HG03571 (cell line): ENCODE data around the gene GGTLC2.

Experiments
- ATAC-seq: cut with Tn5 transposase; IDR thresholded peaks from one replicate; pipeline ENCODE4 v1.9.1; 2021; ENCODE audit not compliant: unreplicated experiment

GGTLC2 gene

DNA sequence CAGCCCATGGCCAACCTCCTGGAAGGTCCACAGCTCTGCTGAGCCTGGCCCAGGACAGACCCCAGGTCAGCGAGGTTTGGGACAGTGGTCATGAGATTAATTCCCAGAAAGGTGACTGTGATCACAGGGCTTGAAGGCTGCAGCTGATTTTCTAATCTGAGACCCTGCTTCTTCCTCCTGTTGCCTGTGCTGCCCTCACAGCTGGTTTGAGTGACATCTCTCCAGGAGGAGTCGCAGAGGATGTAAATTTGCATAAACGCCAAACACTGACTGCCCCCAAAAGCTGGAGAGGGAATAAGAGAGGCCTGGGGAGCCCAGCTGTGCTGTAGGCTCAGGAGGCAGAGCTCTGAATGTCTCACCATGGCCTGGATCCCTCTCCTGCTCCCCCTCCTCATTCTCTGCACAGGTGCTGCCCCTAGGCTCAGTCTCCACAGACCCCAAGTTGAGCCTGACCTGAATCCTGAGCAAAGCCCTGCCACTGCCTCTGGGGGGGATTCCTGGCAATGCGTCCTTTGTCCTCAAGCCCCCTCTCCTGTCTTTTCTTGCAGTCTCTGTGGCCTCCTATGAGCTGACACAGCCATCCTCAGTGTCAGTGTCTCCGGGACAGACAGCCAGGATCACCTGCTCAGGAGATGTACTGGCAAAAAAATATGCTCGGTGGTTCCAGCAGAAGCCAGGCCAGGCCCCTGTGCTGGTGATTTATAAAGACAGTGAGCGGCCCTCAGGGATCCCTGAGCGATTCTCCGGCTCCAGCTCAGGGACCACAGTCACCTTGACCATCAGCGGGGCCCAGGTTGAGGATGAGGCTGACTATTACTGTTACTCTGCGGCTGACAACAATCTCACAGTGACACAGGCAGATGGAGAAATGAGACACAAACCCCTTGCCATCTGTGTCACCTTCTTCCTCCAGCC, 23.8 kb downstream of the GGTLC2 start:
- ATAC-seq = no peak

DNA sequence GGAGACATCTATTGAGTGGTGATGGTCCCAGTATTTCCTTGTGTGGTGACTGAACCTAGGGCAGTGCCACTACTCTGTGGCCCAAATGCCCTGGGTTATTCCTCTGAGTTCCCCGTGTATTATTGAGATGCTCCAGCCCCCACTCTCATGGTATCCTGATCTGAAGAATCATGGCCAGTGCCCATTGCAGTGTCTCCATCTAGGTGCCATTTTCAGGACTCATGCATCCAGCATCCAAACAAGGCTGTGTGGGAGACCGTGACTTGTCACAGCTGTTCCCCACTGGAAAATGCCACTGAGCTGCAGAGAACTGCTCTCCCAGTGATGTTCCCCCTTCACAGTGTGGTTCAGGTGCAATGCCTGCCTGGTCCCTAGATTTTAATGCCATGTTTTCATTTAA, 24.7 kb downstream of the GGTLC2 start:
- no peak for ATAC-seq

DNA sequence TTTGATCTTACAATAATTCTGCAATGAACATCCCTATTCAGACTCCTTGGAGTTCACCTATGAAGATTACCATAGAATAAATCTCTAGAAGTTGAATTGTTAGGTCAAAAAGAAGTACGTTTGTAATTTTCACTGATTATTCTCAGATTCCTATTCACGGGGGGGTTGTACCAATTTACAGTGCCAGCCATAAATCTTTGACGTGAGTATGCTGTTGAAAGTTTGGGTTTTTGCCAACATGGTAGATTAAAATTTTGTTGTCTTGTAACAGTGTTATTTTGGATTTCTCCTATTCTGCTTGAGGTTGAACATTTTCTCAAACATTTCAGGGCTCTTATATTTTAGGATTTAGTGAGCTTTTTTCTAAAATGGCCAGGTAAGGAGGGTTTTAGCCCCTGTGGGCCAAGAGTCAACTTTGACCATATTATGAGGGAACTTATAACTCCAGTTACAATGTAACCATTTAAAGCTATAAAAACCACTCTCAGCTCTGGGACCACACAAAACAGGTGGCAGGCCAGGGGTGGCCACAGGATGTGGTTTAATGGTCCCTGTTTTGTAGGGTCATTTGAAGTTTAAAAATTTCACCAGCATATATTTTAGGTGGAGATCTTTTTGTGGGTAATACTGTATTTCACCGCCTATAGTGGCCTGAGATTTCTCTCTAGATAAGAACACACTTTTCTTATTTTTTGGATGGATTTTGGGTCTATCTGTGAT, 25.8 kb downstream of the GGTLC2 start:
- no peak for ATAC-seq

DNA sequence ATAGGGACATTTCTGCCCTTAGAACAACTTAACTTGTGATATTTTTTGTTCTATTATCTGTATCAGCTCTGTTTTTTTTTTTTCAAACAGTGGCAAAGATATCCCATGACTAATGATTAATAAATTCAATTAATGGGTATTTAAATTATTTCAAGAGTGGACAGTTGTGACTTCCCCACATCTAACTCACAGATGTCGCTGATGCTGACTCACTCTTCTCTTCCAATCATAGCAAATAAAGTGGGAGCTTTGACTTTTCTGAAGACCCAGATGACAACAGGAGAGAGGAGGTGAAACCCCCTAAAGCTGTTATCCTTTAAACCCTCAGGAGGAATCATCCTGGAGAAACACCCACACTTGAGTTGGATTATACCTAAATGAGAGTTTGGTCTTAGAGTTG, 27.1 kb downstream of the GGTLC2 start:
- no peak for ATAC-seq

DNA sequence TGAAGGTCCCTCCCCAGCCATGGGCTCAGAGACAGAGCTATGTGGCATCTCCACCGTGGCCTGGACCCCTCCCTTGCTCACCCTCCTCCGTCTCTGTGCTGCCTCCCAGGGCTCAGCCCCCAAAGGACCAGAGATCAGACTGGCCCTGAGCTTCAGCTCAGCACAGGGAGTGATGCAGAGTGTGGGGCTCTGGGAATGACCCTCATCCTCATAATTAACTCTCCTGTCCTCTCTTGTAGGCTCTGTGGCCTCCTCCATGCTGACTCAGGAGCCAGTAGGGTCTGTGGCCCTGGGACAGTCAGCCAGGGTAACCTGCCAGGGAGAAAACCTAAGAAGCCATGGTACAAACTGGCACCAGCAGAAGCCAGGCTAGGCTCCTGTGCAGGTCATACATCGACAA, 28.7 kb downstream of the GGTLC2 start:
- ATAC-seq = no peak

DNA sequence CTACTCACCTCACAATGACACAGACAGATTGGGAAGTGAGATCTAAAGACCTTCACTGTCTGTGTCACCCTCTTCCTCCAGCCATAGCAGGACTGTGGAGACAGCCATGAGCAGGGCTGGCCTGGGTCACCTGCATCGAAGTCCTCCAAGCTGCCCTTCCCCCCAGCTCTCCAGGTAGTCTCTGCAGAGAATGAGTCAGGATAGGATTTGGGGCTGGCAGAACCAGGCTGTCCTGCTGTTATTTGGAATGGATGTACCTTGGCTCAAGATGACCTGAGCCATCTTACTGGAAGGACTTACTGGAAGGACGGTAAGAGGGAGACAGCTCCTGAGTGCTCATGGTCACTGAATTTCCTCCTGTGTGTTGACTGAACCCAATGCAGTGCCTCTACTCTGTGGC, 29.2 kb downstream of the GGTLC2 start:
- no peak for ATAC-seq

DNA sequence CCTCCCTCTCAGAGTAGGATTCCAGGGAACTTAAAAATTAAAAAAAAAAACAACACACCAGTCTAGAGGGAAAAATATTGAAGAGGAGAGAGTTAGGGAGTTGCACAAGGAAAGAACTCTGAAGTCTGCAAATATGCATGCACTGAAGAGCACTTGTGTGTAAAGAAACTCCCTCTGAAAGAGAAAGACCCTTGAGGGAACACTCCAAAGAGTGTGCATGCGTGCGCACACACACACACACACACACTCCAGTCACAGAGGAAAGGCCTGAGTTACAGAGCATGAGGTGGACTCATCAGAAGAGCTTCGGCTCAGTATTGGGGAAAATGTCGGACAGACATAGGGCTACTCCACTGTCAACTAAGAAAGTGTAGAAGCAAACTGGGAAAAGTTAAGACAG, 30.1 kb downstream of the GGTLC2 start:
- ATAC-seq = no peak

DNA sequence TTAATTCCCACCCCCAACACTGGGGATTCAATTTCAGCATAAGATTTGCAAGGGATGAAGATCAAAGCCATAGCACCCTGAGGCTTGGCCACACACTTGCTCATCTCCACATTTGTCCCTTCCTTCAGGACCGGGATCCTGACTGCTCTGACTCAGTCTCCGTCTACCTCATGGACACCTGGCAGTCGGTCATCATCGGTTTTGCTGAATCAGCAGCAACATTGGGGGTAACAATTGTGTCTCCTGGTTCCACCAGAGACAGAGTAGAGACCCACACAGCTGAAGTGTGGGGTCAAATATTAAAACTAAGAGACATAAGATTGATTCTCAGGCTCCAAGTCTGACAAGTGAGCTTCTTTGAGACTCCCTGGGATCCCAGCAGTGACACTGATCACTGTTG, 34.6 kb downstream of the GGTLC2 start:
- no peak for ATAC-seq

DNA sequence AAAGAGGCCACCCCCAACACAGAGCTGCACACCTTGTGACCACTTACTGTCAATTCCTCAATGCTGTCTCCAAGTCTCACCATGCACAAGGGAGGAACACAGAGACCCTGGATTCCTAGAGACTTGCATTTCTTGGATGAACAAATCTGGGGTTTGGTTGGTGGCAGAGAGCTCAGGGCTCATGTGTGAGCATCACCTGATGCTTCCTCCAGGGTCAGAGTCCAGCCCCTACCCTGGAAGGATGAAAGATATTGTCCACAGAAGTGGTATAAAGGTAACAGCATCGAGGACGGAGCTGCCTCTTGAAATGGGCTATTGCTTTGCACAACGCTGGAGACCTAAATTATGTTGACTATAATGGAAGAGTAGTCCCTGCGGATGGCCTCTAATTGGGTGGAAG, 36.0 kb downstream of the GGTLC2 start:
- ATAC-seq = no peak

DNA sequence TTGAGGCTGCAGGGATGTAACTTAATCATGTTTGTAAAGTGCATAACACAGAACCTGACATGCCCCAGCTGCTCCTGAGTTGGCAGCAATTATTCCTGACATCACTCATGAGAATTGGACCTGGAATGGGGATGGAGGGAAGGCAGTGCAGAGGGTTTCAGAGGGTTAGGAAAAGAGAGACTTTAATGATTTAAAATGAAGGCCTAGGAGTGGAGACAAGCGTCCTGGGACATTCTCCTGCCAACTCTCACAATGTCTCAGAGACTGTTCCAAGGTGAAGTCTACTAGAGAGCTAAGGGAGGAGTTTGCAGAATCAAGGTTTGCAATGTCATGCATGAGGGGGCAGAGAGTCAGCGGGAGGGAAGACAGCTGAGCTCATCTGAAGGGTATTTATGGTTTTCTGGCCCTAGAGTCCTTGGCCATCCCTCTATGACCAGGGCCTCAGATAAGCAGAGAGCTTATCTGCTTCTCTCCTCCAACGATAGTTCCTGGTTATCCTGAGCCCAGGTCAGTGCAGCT, 36.9 kb downstream of the GGTLC2 start:
- ATAC-seq = no peak

DNA sequence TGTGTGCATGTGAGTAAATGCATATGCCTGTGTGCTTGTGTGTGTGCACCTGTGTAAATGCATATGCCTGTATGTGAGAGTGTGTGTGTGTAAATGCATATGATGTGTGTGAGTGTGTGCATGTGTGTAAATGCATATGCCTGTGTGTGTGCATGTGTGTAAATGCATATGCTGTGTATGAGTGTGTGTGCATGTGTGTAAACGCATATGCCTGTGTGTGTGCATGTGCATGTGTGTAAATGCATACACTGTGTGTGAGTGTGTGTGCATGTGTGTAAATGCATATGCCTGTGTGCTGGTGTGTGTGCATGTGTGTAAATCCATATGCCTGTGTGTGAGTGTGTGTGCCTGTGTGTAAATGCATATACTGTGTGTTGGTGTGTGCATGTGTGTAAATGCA, 37.8 kb downstream of the GGTLC2 start:
- ATAC-seq = no peak

DNA sequence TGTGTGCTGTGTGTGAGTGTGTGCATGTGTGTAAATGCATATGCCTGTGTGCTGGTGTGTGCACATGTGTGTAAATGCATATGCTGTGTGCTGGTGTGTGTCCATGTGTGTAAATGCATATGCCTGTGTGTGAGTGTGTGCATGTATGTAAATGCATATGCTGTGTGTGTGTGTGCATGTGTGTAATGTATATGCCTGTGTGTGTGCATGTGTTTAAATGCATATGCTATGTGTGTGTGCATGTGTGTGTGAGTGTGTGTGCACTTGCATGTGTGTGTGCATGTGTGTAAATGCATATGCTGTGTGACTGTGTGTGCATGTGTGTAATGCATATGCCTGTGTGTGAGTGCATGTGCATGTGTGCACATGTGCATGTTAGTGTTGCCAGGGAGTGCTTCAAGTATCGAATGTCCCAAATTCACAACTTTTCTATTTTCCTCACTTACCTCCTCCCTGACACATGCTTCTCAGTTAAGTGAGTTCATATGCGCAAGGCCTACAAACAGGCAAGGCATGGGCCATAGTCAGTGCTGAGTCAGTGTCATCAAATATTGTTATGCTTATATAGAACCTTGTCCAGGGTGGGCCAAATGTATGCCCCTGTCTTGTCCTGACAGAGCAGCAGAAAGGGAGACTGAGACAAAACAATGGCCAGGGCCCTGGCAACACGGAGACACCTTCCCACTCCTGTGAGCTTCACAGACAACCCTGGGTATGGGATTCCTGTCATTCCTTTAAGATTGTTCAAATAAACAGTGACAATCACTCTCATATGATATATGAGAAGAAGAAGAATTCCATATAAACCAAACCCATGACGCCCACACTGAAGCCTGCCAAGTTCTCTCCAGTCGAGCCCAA, 38.6 kb downstream of the GGTLC2 start:
- no peak for ATAC-seq

DNA sequence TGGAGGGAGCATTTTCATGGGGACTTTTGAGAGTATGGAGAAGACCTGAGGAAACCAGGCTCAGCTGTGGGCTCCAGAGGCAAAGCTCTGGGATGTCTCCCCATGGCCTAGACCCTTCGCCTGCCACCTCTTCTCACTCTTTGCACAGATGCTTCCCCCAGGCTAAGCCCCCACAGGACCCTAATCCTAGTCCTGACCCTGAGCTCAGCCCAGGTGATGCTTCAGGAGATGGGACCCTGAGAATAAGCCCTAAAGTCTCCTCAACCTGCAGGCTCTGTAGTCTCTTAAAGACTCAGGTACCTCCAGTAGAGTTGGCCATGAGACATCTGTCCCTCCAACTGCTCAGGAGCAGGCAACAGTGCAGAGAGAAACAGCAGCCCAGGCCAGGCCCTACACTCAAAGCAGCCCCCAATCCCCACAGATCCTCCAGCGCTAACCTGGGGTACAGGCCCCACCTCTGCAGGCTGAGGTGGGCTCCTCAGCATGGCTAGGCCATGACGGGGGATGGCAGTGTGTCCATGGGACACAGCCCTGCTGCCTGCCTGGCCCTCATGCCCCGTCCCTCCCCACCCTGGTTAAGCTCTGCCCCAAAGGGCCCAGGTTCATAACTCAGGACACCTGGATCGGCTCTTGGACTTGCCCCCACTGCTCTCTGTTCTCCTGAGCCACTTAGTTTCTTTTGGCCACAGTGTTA, 39.4 kb downstream of the GGTLC2 start:
- no peak for ATAC-seq

DNA sequence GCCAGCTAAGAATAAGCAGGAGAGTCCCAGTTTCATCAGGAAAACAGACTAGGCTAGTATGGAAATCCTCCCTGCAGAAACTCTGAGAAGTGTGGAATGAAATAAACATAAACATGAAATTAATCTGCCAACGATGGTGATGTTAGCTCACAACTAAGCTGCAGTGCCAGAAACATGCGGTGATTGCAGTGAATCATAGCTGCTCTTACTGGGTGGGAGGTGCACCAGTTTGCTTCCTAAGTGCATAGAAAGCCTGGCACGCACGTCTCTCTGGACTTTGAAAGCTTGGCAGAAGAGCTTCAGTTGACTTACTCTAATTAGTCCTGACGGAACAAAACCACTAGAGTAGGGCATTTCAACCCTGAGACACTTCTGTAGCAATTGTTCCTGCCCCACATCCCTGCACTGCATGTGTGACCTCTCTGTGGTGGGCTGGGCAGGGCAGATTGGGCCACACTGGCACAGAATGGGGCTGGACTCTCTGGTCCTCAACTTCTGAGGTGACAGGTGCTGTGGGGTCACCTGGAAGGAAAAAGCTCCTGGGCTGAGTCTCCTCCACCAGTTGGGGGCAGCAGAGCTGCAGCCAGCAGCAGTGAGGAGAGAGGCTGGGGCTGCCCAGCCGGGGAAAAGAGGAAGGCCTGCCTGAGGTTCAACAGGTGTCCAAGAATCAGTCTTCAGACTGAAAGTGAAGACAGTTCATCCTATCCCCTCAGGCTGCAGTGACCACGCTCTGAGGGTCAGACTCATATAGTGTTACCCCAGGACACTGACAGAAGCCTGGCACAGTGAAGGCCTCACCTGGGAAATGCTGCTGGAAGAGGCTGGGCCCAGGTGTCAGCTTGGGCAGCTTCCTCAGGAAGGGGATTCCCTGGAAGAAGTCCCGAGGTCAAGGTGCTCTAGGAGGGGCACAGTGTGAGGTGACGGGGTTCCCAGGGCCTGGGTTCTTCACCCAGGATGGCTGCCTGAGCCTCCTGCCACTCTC, 40.5 kb downstream of the GGTLC2 start:
- no peak for ATAC-seq

DNA sequence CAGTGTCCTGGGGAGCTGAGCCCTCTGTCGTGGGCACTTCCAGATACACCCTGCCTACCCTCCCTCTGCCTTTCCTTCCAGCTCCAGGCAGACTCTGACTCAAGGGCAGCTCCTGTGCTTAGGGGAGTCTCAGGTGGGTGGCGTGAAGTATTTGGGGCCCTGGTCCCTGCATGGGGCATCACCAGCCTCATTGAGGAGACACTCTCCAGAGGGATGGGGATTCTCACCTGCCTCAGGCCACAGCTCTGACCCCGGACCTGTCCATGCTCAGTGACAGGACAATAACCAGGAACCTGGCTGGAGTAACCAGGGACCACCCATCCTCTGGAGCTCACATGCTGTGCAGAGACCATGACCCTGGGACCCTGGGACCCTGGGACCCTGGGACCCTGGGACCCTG, 41.2 kb downstream of the GGTLC2 start:
- ATAC-seq = no peak

DNA sequence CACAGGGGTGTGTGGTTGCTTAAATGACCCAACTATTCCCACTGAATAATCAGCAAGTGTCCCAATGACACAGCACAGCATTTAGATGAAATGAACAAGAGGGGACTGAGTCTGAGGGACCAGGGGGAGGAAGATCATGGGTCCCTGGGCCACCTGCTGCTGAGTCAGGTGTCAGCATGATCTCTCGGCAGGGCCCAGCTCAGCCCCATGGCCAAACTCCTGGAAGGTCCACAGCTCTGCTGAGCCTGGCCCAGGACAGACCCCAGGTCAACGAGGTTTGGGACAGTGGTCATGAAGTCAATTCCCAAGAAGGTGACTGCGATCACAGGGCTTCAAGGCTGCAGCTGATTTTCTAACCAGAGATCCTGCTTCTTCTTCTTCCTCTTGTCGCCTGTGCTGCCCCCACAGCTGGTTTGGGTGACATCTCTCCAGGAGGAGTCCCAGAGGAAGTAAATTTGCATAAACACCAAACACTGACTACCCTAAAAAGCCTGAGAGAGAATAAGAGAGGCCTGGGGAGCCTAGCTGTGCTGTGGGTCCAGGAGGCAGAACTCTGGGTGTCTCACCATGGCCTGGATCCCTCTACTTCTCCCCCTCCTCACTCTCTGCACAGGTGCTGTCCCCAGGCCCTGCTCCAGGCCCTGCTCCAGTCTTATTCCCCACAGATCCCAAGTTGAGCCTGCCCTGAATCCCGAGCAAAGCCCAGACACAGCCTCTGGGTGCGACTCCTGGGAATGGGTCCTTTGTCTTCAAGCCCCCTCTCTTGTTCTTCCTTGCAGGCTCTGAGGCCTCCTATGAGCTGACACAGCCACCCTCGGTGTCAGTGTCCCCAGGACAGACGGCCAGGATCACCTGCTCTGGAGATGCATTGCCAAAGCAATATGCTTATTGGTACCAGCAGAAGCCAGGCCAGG, 42.0 kb downstream of the GGTLC2 start:
- ATAC-seq = peak; percentile 55

DNA sequence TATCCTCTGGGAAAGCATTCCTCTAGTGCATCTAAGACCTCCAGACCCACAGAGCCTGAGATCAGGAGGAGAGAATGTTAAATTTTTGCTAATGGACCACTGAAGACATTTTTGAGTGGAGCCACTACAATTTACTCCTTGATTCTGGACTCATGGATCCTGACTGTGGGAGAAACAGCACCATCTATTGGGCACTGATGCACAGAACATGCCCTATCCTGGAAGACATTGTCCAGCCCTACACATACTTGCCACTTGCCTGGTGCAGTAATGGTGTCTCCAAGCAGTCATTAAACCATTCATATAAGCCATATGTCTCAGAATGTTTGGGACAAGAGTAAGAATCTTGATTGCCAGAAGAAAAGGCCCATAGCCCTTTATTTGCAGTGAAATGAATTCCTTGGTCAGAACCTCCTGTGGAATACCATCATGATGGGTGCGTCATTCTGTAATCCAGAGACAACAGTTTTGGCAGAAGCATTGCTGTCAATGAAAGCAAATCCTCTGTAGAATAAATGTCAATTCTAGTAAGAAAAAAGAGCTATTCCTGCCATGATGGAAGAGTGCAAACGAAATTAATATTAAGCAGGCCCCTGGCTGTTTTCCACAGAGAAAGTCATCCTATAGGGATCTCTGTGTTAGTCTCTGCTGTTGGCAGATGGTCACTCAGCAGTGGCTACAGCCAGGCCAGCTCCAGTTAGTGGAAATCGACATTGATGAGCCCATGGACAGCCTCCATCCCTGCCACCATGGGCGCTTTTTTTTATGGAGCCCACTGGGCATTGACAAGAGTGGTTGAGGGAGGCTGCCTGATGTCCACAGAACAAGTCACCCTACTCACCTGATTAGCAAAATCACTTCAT, 43.5 kb downstream of the GGTLC2 start:
- no peak for ATAC-seq
